IMR-90 (cell line): ENCODE results near the gene JAKMIP2. TPM values are rescaled to one million over a fixed set of nuclear protein-coding genes. Genes with fewer than 3 reads are reported as not detected.

Source experiments
- ATAC-seq: fragments of 200-7000 bp; cut with Tn5 transposase; 2 replicates; pipeline ENCODE4 v1.9.1; 2020; ENCODE audit warnings: low read depth, mild to moderate bottlenecking, moderate library complexity
- BruUV-seq: library from RNA; stranded (reverse); fragments of 400-500 nt; replicated peaks from 2 replicates; lab custom pipeline; 2021; lab: Mats Ljungman, UMichigan
- CTCF ChIA-PET: fragments of 300-600 bp; formaldehyde crosslinking; extraction: SDS; loops from one replicate; lab custom pipeline; 2021; ENCODE audit warnings: antibody characterized with exemption; lab: Yijun Ruan, JAX
- POLR2A ChIA-PET: fragments of 300-600 bp; sonication (Branson Sonifier 250); formaldehyde crosslinking; loops from one replicate; lab custom pipeline; 2022; ENCODE audit warnings: antibody characterized with exemption; ENCODE audit not compliant: unreplicated experiment; lab: Charles Lee
- DNase-seq: peaks from one replicate; pipeline ENCODE4 v3.0.0; 2013
- H2AFZ ChIP-seq: replicated peaks from 2 replicates; pipeline ENCODE3; 2013; ENCODE audit warnings: low read length, mild to moderate bottlenecking; ENCODE audit not compliant: poor library complexity
- H2AK5ac ChIP-seq: 2 replicates; pipeline ENCODE4 v1.6.1; 2013; ENCODE audit warnings: low read depth, low read length, inconsistent platforms
- H2AK9ac ChIP-seq: replicated peaks from 2 replicates; pipeline ENCODE3; 2013; ENCODE audit warnings: mild to moderate bottlenecking, low read depth, low read length, moderate library complexity; ENCODE audit not compliant: poor library complexity
- H2BK120ac ChIP-seq: 2 replicates; pipeline ENCODE4 v1.6.1; 2013; ENCODE audit warnings: low read depth, low read length, inconsistent platforms
- H2BK15ac ChIP-seq: 3 replicates; pipeline ENCODE4 v1.6.1; 2013; ENCODE audit warnings: low read depth, low read length, inconsistent platforms
- H2BK20ac ChIP-seq: 2 replicates; pipeline ENCODE4 v1.6.1; 2013; ENCODE audit warnings: low read depth, mild to moderate bottlenecking, inconsistent platforms, low read length, moderate library complexity
- H2BK5ac ChIP-seq: 2 replicates; pipeline ENCODE4 v1.6.1; 2013; ENCODE audit warnings: mild to moderate bottlenecking, low read depth, low read length, inconsistent platforms; ENCODE audit not compliant: poor library complexity, severe bottlenecking
- H3K14ac ChIP-seq: replicated peaks from 2 replicates; pipeline ENCODE4 v1.6.1; 2013; ENCODE audit warnings: low read depth, low read length, inconsistent platforms
- H3K18ac ChIP-seq: 2 replicates; pipeline ENCODE4 v1.6.1; 2013; ENCODE audit warnings: low read depth, low read length, control low read depth
- H3K23ac ChIP-seq: 2 replicates; pipeline ENCODE4 v1.6.1; 2013; ENCODE audit warnings: low read depth, low read length, inconsistent platforms
- H3K27ac ChIP-seq: 2 replicates; pipeline ENCODE4 v1.5.1; 2013; ENCODE audit warnings: mild to moderate bottlenecking, control low read depth, low read length; ENCODE audit not compliant: insufficient read depth
- H3K27me3 ChIP-seq: 2 replicates; pipeline ENCODE4 v1.6.1; 2013; ENCODE audit warnings: low read length; ENCODE audit not compliant: control insufficient read depth, insufficient read depth
- H3K36me3 ChIP-seq: 2 replicates; pipeline ENCODE4 v1.6.1; 2013; ENCODE audit warnings: low read length, mixed read lengths; ENCODE audit not compliant: control insufficient read depth, insufficient read depth
- H3K4ac ChIP-seq: 2 replicates; pipeline ENCODE4 v1.6.1; 2013; ENCODE audit warnings: low read depth, low read length, inconsistent platforms
- H3K4me1 ChIP-seq: 2 replicates; pipeline ENCODE4 v1.6.1; 2013; ENCODE audit warnings: low read length, mixed read lengths; ENCODE audit not compliant: control insufficient read depth, insufficient read depth
- H3K4me2 ChIP-seq: 2 replicates; pipeline ENCODE4 v1.6.1; 2013; ENCODE audit warnings: low read depth, mild to moderate bottlenecking, control low read depth, low read length, moderate library complexity
- H3K4me3 ChIP-seq: 2 replicates; pipeline ENCODE4 v1.5.1; 2013; ENCODE audit warnings: low read depth, mild to moderate bottlenecking, control low read depth, low read length, moderate library complexity; ENCODE audit not compliant: insufficient read depth
- H3K56ac ChIP-seq: 2 replicates; pipeline ENCODE4 v1.6.1; 2013; ENCODE audit warnings: low read length, inconsistent platforms; ENCODE audit not compliant: insufficient read depth; ENCODE audit errors: extremely low read depth
- H3K79me1 ChIP-seq, 2 experiments: 2 replicates each; pipeline ENCODE4 v1.6.1; 2013; ENCODE audit warnings: low read length in 2 of 2, inconsistent platforms in 1 of 2, low read depth in 1 of 2
- H3K9ac ChIP-seq: 2 replicates; pipeline ENCODE4 v1.6.1; 2013; ENCODE audit warnings: low read depth, low read length, control low read depth
- H3K9me1 ChIP-seq: 2 replicates; pipeline ENCODE4 v1.6.1; 2013; ENCODE audit warnings: low read length, inconsistent platforms; ENCODE audit not compliant: insufficient read depth
- H3K9me3 ChIP-seq: 2 replicates; pipeline ENCODE4 v1.6.1; 2013; ENCODE audit warnings: low read length; ENCODE audit not compliant: control insufficient read depth, insufficient read depth
- H4K20me1 ChIP-seq: 2 replicates; pipeline ENCODE4 v1.6.1; 2013; ENCODE audit warnings: low read length, inconsistent platforms; ENCODE audit not compliant: insufficient read depth
- H4K5ac ChIP-seq: 2 replicates; pipeline ENCODE4 v1.6.1; 2013; ENCODE audit warnings: mild to moderate bottlenecking, low read depth, low read length, control low read depth
- H4K8ac ChIP-seq, 2 experiments: 2 replicates each; pipeline ENCODE4 v1.6.1; 2013; ENCODE audit warnings: low read depth in 2 of 2, low read length in 2 of 2, control low read depth in 1 of 2, inconsistent platforms in 1 of 2
- H4K91ac ChIP-seq: 2 replicates; pipeline ENCODE4 v1.6.1; 2013; ENCODE audit warnings: low read depth, low read length, inconsistent platforms; ENCODE audit not compliant: insufficient read depth
- BHLHE40 ChIP-seq: fragments of 150-350 bp; IDR thresholded peaks from 2 replicates; pipeline ENCODE4 v1.6.1; 2016; ENCODE audit warnings: mild to moderate bottlenecking, low read depth, low read length
- CEBPB ChIP-seq: IDR thresholded peaks from 2 replicates; pipeline ENCODE4 v1.6.1; 2012; ENCODE audit warnings: low read depth, low read length, improper control_type of control experiment
- CHD1 ChIP-seq: IDR thresholded peaks from 2 replicates; pipeline ENCODE4 v1.6.1; 2012; ENCODE audit warnings: low read depth, low read length, improper control_type of control experiment
- MAFK ChIP-seq: IDR thresholded peaks from 2 replicates; pipeline ENCODE4 v1.6.1; 2012; ENCODE audit warnings: low read depth, low read length, improper control_type of control experiment
- MAZ ChIP-seq: IDR thresholded peaks from 2 replicates; pipeline ENCODE4 v1.6.1; 2012; ENCODE audit warnings: low read depth, mild to moderate bottlenecking, low read length, improper control_type of control experiment, moderate library complexity, borderline replicate concordance
- MXI1 ChIP-seq: IDR thresholded peaks from 2 replicates; pipeline ENCODE4 v1.6.1; 2012; ENCODE audit warnings: low read depth, mild to moderate bottlenecking, low read length, moderate library complexity, borderline replicate concordance
- NFE2L2 ChIP-seq: fragments of 150-350 bp; IDR thresholded peaks from 2 replicates; pipeline ENCODE4 v1.6.1; 2016; ENCODE audit warnings: low read depth, mild to moderate bottlenecking, low read length
- POLR2A ChIP-seq: IDR thresholded peaks from 2 replicates; pipeline ENCODE4 v1.6.1; 2012; ENCODE audit warnings: mild to moderate bottlenecking, low read depth, low read length
- RAD21 ChIP-seq: IDR thresholded peaks from 2 replicates; pipeline ENCODE4 v1.6.1; 2012; ENCODE audit warnings: low read length, improper control_type of control experiment
- RCOR1 ChIP-seq: IDR thresholded peaks from 2 replicates; pipeline ENCODE4 v1.6.1; 2012; ENCODE audit warnings: mild to moderate bottlenecking, low read length, improper control_type of control experiment; ENCODE audit not compliant: insufficient replicate concordance
- RFX5 ChIP-seq: IDR thresholded peaks from 2 replicates; pipeline ENCODE4 v1.8.0; 2012; ENCODE audit warnings: low read depth, mild to moderate bottlenecking, low read length, moderate library complexity
- SMC3 ChIP-seq: fragments of 150-350 bp; IDR thresholded peaks from 2 replicates; pipeline ENCODE4 v1.6.1; 2016; ENCODE audit warnings: low read depth, mild to moderate bottlenecking, antibody characterized with exemption, low read length, moderate library complexity
- WGBS, 2 experiments: methylation state at CpG; one replicate each; pipeline versions ENCODE4 v1.1.5 to v1.1.7; 2013; ENCODE audit warnings: missing lambda C conversion rate in 2 of 2; ENCODE audit not compliant: insufficient read length in 1 of 2; ENCODE audit errors: extremely low coverage in 2 of 2; 5-methylcytosine and 5-hydroxymethylcytosine counted together
- dilution Hi-C: fragments of 300-500 bp; cut with HindIII; formaldehyde crosslinking; loops from one replicate; pipeline ENCODE4 v1.14.3; 2018; ENCODE audit warnings: low sequenced_read_pairs; ENCODE audit not compliant: unreplicated experiment
- in situ Hi-C: fragments of 300-500 bp; cut with MboI; formaldehyde crosslinking; loops from 3 replicates; pipeline ENCODE4 v1.14.3; 2019; ENCODE audit warnings: low sequenced_read_pairs, inconsistent platforms, mixed read lengths
- intact Hi-C: fragments of 100-400 bp; cut with micrococcal nuclease; formaldehyde crosslinking; loops from 2 replicates; pipeline ENCODE4 v1.10.0; 2022
- polyA plus RNA-seq, 3 experiments: library from polyadenylated mRNA; depleted of rRNA; stranded (reverse); fragments of >200 nt; gene quantifications; 2 replicates each; pipeline ENCODE4 v1.2.3, GENCODE V29; 2012; ENCODE audit warnings: low replicate concordance in 1 of 3
- total RNA-seq: library from RNA; depleted of rRNA; stranded (reverse); fragments of >200 nt; gene quantifications from 2 replicates; pipeline ENCODE4 v1.2.3, GENCODE V29; 2012
- TF ChIP-seq, protein P1 (sequence below): fragments of 150-350 bp; IDR thresholded peaks from 2 replicates; pipeline ENCODE4 v1.6.1; 2017; ENCODE audit warnings: mild to moderate bottlenecking, antibody characterized with exemption, low read length, low read depth
- TF ChIP-seq, protein P2 (sequence below): fragments of 150-350 bp; IDR thresholded peaks from 2 replicates; pipeline ENCODE4 v1.6.1; 2016; ENCODE audit warnings: low read depth, mild to moderate bottlenecking, low read length, moderate library complexity, borderline replicate concordance
- TF ChIP-seq, protein P3 (sequence below): conservative IDR thresholded peaks from 2 replicates; pipeline ENCODE4 v1.5.1; 2012; ENCODE audit warnings: mild to moderate bottlenecking, low read depth, low read length, improper control_type of control experiment

Gene JAKMIP2
- total and polyA plus RNA-seq, 2 of the 4 experiments (the other 2 are of a cell fraction) = under 0.01 TPM; not detected in 1

DNA sequence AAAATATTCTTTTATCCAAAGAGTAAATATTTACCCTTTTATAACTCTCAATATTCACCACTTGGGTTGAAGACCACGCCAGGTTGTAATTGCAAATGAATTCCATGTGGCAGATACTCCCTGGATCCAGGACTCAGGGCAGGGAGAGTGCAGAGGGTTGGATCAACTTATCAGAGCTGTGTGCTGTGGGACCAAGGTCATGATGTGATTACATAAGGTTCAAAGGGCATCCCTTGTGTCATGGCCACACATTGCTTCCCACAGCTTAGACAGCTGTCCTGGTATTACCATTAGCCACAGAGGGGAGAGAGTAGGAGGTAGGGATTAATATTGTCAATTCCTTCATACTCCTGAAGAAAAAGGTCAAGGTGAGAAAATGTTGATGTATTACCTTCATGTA, 133.9 kb downstream of the JAKMIP2 start:
- Histone ChIP-seq H3K14ac (no peak overlapping the region), H3K56ac (no peak overlapping the region), H3K4ac (no peak overlapping the region), H2AK9ac (no peak overlapping the region), H2AK5ac (no peak overlapping the region), H3K4me3 (no peak overlapping the region), H2BK120ac (no peak overlapping the region), H2BK20ac (no peak overlapping the region), H4K5ac (no peak overlapping the region), H3K9ac (no peak overlapping the region), H3K27me3 (no peaks in the 10 kb centered on the region; the same call in 1 of the 2 replicates), H3K9me1 (no peaks in the 10 kb centered on the region), H2BK5ac (no peak overlapping the region), H3K23ac (no peak overlapping the region), H3K27ac (no peak overlapping the region), H3K4me1 (no peaks in the 10 kb centered on the region), H3K79me1 (no peaks in the 10 kb centered on the region), H3K36me3 (no peaks in the 10 kb centered on the region), H4K8ac (no peak overlapping the region), H3K4me2 (no peak overlapping the region), H3K9me3 (no peaks in the 10 kb centered on the region), H4K20me1 (no peaks in the 10 kb centered on the region), H4K91ac (no peak overlapping the region), H2AFZ (no peak overlapping the region), H2BK15ac (no peak overlapping the region), H3K18ac (no peak overlapping the region)
- dilution Hi-C loops (no loop called here), intact Hi-C loops (no loop called here), in situ Hi-C loops (no loop called here)
- DNase-seq (no peak), ATAC-seq (no peak)
- BruUV-seq = no TSS peak
- no CpG with 5 or more reads among the region's 1 CpG for WGBS, 2 experiments
- CTCF ChIA-PET = no interaction called here
- TF ChIP-seq CHD1 (no peak), NFE2L2 (no peak), SMC3 (no peak), RFX5 (no peak), POLR2A (no peak), CEBPB (no peak), RCOR1 (no peak), MAZ (no peak), BHLHE40 (no peak), MAFK (no peak), RAD21 (no peak), MXI1 (no peak)
- TF ChIP-seq, protein P1, sequence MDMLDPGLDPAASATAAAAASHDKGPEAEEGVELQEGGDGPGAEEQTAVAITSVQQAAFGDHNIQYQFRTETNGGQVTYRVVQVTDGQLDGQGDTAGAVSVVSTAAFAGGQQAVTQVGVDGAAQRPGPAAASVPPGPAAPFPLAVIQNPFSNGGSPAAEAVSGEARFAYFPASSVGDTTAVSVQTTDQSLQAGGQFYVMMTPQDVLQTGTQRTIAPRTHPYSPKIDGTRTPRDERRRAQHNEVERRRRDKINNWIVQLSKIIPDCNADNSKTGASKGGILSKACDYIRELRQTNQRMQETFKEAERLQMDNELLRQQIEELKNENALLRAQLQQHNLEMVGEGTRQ = no peak
- TF ChIP-seq, protein P2, sequence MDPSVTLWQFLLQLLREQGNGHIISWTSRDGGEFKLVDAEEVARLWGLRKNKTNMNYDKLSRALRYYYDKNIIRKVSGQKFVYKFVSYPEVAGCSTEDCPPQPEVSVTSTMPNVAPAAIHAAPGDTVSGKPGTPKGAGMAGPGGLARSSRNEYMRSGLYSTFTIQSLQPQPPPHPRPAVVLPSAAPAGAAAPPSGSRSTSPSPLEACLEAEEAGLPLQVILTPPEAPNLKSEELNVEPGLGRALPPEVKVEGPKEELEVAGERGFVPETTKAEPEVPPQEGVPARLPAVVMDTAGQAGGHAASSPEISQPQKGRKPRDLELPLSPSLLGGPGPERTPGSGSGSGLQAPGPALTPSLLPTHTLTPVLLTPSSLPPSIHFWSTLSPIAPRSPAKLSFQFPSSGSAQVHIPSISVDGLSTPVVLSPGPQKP = no peak
- TF ChIP-seq, protein P3, sequence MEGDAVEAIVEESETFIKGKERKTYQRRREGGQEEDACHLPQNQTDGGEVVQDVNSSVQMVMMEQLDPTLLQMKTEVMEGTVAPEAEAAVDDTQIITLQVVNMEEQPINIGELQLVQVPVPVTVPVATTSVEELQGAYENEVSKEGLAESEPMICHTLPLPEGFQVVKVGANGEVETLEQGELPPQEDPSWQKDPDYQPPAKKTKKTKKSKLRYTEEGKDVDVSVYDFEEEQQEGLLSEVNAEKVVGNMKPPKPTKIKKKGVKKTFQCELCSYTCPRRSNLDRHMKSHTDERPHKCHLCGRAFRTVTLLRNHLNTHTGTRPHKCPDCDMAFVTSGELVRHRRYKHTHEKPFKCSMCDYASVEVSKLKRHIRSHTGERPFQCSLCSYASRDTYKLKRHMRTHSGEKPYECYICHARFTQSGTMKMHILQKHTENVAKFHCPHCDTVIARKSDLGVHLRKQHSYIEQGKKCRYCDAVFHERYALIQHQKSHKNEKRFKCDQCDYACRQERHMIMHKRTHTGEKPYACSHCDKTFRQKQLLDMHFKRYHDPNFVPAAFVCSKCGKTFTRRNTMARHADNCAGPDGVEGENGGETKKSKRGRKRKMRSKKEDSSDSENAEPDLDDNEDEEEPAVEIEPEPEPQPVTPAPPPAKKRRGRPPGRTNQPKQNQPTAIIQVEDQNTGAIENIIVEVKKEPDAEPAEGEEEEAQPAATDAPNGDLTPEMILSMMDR = no peak
- POLR2A ChIA-PET = no interaction called here
